ENCODE results near the gene VASH2. TPM values are rescaled to one million over a fixed set of nuclear protein-coding genes. Genes with fewer than 3 reads are reported as not detected.
A peak's percentile ranks its signal among the peaks of the same experiment; 100 is the strongest.

The VASH2 gene
- total RNA-seq, 1 experiment from 2014 or later, result not detected

GRCh38 chr1:212967801-212968200 is 17.5 kb downstream of the VASH2 start:
- peak; percentile 47 for DNase-seq
- H3K9me3 ChIP-seq, result no peaks in the 10 kb centered on the region
- H3K36me3 ChIP-seq, result no peaks in the 10 kb centered on the region
- H3K27me3 ChIP-seq, result peaks cover 2% of the 10 kb centered on the region
- no peak overlapping the region for H3K4me3 ChIP-seq

- no peaks in the 10 kb centered on the region for H3K9me3 ChIP-seq
- no peak overlapping the region for H3K4me3 ChIP-seq
- H3K27me3 ChIP-seq, result peaks cover 2% of the 10 kb centered on the region
- H3K36me3 ChIP-seq, result no peaks in the 10 kb centered on the region
- DNase-seq, result no peak
Measured at GRCh38 chr1:212968368-212968863, 18.1 kb downstream of the VASH2 start.

- H3K9me3 ChIP-seq, result no peaks in the 10 kb centered on the region
Measured at GRCh38 chr1:212970085-212970484, 19.7 kb downstream of the VASH2 start.

GRCh38 chr1:212971312-212971711 is 21.0 kb downstream of the VASH2 start:
- peaks cover 2% of the 10 kb centered on the region for H3K27me3 ChIP-seq
- no peaks in the 10 kb centered on the region for H3K36me3 ChIP-seq
- no peak overlapping the region for H3K4me3 ChIP-seq
- H3K9me3 ChIP-seq, result no peaks in the 10 kb centered on the region
- DNase-seq, result no peak

More at GRCh38 chr1:212970085-212970484, 19.7 kb downstream of the VASH2 start:
- H3K36me3 ChIP-seq, result no peaks in the 10 kb centered on the region
- peaks cover 2% of the 10 kb centered on the region for H3K27me3 ChIP-seq
- DNase-seq, result no peak
- no peak overlapping the region for H3K4me3 ChIP-seq

- H3K4me3 ChIP-seq, result no peak overlapping the region
- H3K36me3 ChIP-seq, result no peaks in the 10 kb centered on the region
- H3K9me3 ChIP-seq, result no peaks in the 10 kb centered on the region
- no peak for DNase-seq
- H3K27me3 ChIP-seq, result no peaks in the 10 kb centered on the region
Measured at GRCh38 chr1:212973426-212973825, 23.1 kb downstream of the VASH2 start.

GRCh38 chr1:212973899-212974298 is 23.6 kb downstream of the VASH2 start:
- Histone ChIP-seq H3K4me3 (no peak overlapping the region), H3K36me3 (no peaks in the 10 kb centered on the region), H3K9me3 (no peaks in the 10 kb centered on the region), H3K27me3 (no peaks in the 10 kb centered on the region)
- no peak for DNase-seq

- no peaks in the 10 kb centered on the region for H3K27me3 ChIP-seq
- DNase-seq, result no peak
- no peaks in the 10 kb centered on the region for H3K36me3 ChIP-seq
Measured at GRCh38 chr1:212974711-212975110, 24.4 kb downstream of the VASH2 start.

GRCh38 chr1:212975111-212975918 is 25.0 kb downstream of the VASH2 start:
- Histone ChIP-seq H3K4me3 (no peak overlapping the region), H3K36me3 (no peaks in the 10 kb centered on the region), H3K9me3 (no peaks in the 10 kb centered on the region), H3K27me3 (no peaks in the 10 kb centered on the region)
- no peak for DNase-seq

More at GRCh38 chr1:212974711-212975110, 24.4 kb downstream of the VASH2 start:
- Histone ChIP-seq H3K9me3 (no peaks in the 10 kb centered on the region), H3K4me3 (no peak overlapping the region)

- no peak for DNase-seq
- Histone ChIP-seq H3K9me3 (no peaks in the 10 kb centered on the region), H3K36me3 (no peaks in the 10 kb centered on the region), H3K27me3 (no peaks in the 10 kb centered on the region), H3K4me3 (no peak overlapping the region)
Measured at GRCh38 chr1:212976586-212976985, 26.2 kb downstream of the VASH2 start.

- H3K9me3 ChIP-seq, result no peaks in the 10 kb centered on the region
- H3K4me3 ChIP-seq, result no peak overlapping the region
- H3K27me3 ChIP-seq, result no peaks in the 10 kb centered on the region
- no peak for DNase-seq
- H3K36me3 ChIP-seq, result no peaks in the 10 kb centered on the region
Measured at GRCh38 chr1:212977781-212978645, 27.7 kb downstream of the VASH2 start.

- Histone ChIP-seq H3K27me3 (no peaks in the 10 kb centered on the region), H3K4me3 (no peak overlapping the region), H3K36me3 (no peaks in the 10 kb centered on the region), H3K9me3 (no peaks in the 10 kb centered on the region)
- no peak for DNase-seq
Measured at GRCh38 chr1:212979340-212980122, 29.2 kb downstream of the VASH2 start.

- Histone ChIP-seq H3K27me3 (no peaks in the 10 kb centered on the region), H3K4me3 (no peak overlapping the region), H3K36me3 (no peaks in the 10 kb centered on the region), H3K9me3 (no peaks in the 10 kb centered on the region)
- DNase-seq, result peak; percentile 14
Measured at GRCh38 chr1:212980123-212980785, 29.9 kb downstream of the VASH2 start.

- no peak overlapping the region for H3K4me3 ChIP-seq
- H3K9me3 ChIP-seq, result no peaks in the 10 kb centered on the region
- H3K27me3 ChIP-seq, result no peaks in the 10 kb centered on the region
- peak; percentile 37 for DNase-seq
- H3K36me3 ChIP-seq, result no peaks in the 10 kb centered on the region
Measured at GRCh38 chr1:212981025-212981495, 30.7 kb downstream of the VASH2 start.

- Histone ChIP-seq H3K27me3 (no peaks in the 10 kb centered on the region), H3K4me3 (no peak overlapping the region), H3K9me3 (no peaks in the 10 kb centered on the region), H3K36me3 (no peaks in the 10 kb centered on the region)
- DNase-seq, result no peak
Measured at GRCh38 chr1:212981571-212982328, 31.4 kb downstream of the VASH2 start.

GRCh38 chr1:212982430-212983152 is 32.2 kb downstream of the VASH2 start:
- H3K36me3 ChIP-seq, result no peaks in the 10 kb centered on the region
- H3K9me3 ChIP-seq, result no peaks in the 10 kb centered on the region
- no peaks in the 10 kb centered on the region for H3K27me3 ChIP-seq
- DNase-seq, result peak; percentile 76
- no peak overlapping the region for H3K4me3 ChIP-seq

Data from MG63 (cell line).